UCSD-AML1 (cell line): Measurements from ENCODE around the gene TSG101.
A peak's percentile ranks its signal among the peaks of the same experiment; 100 is the strongest.

Experiments used
- DNase-seq: peaks from one replicate; lab custom pipeline; 2025; ENCODE audit not compliant: unreplicated experiment; lab: John Stamatoyannopoulos, UW

The TSG101 gene, protein sequence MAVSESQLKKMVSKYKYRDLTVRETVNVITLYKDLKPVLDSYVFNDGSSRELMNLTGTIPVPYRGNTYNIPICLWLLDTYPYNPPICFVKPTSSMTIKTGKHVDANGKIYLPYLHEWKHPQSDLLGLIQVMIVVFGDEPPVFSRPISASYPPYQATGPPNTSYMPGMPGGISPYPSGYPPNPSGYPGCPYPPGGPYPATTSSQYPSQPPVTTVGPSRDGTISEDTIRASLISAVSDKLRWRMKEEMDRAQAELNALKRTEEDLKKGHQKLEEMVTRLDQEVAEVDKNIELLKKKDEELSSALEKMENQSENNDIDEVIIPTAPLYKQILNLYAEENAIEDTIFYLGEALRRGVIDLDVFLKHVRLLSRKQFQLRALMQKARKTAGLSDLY

GRCh38 chr11:18526521-18527296, at the start of gene TSG101:
TSS of gene TSG101 (minus strand) at chr11:18526942. CDS start at chr11:18526816, 126 bp downstream.
- DNase-seq = peak; percentile 94

DNA sequence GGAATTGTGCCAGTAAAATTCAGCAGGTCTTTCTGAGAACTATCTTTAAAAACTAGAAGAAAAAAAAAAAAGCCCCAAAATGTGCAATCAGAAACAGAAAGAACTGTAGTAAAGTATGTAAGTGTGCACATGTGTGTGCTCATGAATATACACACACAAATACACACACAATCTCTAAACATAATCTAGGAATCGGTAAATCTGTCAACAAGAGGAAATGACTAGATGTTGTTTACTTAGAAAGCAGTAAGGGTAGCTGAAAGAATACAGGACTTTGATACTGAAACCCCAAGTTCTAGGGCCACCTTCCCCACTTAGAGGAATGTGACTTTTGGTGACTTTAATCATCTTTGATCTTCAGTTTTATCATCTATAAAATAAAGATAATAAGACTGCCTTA, 48.6 kb upstream of the TSG101 start:
- DNase-seq = no peak

DNA sequence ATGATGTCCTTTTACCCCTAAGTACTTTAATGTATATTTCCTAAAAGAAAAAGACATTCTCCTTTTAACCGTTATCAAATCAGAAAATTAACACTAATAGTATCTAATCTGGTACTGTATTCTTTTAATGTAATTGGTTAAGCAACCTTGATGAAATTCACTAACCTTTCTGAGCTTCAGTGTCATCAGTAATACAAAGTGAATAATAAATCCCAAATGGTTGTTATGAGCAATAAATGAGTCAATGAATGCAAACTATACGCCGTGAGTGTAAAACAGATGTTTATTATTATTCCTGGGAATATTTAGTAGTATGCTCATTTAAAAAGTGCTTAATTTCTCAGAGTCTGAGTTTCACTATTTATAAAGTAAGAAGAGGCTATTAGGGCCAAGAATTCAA, 40.3 kb upstream of the TSG101 start:
- DNase-seq = no peak

DNA sequence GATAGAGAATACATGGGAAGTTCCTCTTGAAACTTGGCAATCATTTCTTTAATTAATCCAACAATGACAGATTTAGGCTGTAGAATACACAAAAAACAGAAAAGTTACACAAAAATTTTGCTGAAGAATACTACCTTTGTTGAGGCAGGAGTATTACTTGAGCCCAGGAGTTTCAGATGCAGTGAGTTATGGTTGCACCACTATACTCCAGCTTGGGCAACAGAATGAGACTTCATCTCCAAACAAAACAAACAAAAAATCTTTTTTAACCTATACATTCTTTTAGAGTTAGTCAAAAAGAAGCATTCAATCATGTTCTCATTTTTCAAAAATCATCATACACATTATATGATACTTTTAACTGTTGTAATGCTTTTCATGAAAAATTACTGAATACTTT, 39.7 kb upstream of the TSG101 start:
- DNase-seq = no peak

GRCh38 chr11:18564149-18564548, 37.4 kb upstream of the TSG101 start:
- DNase-seq = no peak

- DNase-seq = no peak
These were observed 36.5 kb upstream of the TSG101 start for GRCh38 chr11:18563090-18563730.

GRCh38 chr11:18548001-18548400, 21.3 kb upstream of the TSG101 start:
- DNase-seq = no peak

DNA sequence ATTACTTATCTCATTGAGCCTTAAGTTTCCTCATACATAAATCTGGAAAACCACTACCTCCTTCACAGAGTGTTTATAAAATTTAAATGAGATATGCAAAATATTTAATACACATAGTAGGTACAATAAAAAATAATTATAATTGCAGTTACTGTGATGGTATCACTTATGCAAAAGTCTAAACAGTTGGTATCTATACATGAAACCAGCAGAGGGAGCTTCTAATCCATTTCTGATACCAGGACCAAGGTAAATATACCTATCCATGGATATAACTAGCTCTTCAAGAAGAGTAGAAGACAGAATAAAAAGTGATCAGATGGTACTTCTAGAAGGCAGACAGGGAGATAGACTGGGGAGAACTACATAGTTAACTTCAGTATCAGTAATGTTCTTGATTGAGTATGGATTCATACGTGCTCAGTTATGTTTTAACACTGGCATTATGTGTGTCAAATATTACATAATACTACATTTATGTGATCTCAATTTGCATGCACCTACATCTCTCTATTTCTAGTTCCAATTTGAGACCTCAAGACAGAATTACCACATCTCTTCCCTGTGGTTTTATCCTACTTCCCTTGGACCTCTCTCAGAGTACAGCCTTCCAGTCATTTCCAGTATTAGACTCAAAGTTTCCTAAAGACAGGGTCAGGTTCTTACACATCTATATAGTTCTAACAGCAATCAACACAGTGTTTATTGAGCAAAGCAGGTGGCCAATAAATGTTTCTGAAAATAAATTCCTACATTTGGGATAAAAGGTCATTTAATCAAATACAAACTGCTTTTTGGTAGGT, 13.7 kb upstream of the TSG101 start:
- no peak for DNase-seq

DNA sequence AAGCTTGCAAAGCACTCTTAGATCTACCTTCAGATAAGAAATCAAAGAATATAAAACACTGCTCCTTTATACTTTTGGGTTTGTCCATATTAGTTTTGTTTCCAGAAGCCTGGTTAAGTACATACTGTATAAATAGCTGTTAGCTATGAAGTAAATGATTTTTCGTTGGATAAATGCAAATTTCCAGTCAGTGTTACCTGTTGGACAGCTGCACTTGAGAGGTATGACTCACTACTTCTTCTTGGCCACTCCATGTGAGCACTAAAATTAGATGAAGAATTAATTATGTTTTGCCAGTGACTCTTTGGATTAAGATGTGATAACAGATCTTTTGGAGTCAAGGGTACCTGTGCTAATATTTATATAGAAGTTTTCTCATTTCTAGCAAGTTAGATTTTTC, 9.5 kb upstream of the TSG101 start:
- no peak for DNase-seq

DNA sequence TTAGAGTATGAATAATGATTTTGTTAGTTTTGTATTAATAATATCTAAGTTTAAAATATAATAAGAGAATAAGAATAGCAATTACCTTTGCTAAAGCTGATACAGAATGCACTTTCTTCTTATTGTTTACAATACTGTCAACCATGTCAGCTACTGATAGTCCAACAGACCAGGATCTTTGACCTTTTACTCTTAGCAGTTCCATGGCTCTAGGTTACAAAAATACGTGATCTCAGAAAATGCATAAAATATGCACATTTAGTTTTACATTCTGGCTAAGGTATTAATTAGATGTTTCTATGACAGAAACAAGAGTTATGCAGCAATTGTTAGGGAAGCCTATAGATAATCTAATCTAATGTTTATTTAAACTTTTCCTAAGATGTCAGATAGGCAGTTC, 7.5 kb upstream of the TSG101 start:
- no peak for DNase-seq

DNA sequence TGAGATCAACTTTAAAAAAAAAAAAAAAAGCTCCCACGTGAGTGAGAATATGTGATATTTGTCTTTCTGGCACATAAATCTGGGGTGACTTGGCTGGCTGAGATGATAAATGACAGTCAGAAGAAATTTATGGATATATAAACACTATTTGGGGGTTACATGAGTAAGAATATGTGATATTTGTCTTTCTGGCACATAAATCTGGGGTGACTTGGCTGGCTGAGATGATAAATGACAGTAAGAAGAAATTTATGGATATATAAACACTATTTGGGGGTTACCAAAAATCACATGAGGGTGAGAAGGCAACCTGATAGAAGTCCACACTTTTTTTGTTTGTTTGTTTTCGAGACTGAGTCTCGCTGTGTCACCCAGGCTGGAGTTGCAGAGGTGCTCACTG, 6.6 kb upstream of the TSG101 start:
- DNase-seq = no peak

GRCh38 chr11:18527512-18527911, 770 bp upstream of the TSG101 start:
- no peak for DNase-seq

DNA sequence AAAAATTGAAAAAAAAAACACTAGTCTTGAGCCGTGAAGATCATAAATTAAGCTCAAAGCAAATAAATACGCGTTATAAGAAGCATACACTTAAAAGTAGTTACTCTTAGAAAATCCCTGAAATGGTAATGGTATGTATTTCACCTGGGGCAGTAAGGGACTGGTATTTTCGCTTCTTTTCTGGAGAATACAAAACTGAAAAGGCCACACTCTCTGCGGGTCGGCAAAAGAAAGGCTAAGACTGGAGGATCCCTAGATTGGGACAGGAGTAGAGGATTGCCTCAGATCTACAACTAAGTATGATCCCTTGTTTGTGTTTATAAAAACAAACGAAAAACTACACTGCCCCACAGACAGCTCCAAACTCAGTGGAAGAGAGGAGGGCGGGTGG, 617 bp downstream of the TSG101 start:
- DNase-seq = no peak

- DNase-seq = no peak
These were observed 2.5 kb downstream of the TSG101 start for GRCh38 chr11:18524248-18524647.

- no peak for DNase-seq
These were observed 3.7 kb downstream of the TSG101 start for GRCh38 chr11:18523084-18523483.

GRCh38 chr11:18522388-18522787, 4.4 kb downstream of the TSG101 start:
- no peak for DNase-seq

DNA sequence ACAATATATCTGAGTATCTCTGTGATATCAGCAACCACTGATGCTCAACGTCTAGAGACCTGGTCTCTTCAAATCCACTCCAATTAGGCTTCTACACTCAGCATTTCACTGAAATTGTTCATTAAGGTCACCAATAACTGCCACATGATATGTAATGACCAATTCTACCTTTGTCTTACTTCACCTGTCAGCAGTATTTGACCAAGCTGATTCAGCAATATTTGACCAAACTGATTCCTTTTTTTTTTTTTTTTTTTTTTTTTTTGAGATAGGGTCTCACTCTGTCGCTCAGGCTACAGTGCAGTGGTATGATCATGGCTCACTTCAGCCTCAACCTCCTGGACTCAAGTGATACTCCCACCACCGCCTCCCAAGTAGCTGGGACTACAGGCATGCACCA, 5.6 kb downstream of the TSG101 start:
- no peak for DNase-seq

DNA sequence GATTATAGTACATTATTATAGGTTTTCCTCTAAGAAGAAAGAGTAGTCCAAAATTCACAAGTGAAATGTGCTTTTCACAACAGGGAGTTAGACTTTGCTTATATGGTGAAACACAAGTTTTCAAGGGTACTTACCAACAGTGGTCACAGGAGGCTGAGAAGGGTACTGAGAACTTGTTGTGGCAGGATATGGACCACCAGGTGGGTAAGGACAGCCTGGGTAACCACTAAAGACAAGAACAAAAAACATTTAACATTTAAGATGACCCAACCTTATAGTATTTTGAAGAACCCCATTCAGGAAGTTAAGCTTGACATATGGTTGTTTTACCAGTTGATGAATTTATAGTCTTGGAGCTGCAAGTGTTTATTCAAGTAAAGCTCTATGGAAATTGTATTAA, 24.4 kb downstream of the TSG101 start:
- no peak for DNase-seq

DNA sequence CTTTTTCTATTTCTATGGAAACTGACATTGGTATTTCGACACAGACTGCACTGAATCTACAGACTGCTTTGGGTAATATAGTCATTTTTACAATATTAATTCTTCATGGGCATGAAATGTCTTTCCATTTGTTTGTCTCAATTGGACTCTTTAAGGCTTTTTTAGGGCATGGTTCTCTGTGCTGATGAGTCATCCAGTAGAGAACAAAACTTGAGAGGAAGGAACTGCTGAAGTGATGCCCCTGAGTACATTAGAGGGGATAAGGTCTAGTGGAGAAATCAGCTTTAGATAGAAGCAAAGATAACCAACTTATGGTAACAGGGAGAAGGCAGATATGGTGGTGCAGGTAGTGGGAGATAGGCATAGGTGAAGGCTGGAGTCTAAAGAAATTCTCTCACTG, 25.1 kb downstream of the TSG101 start:
- DNase-seq = no peak

DNA sequence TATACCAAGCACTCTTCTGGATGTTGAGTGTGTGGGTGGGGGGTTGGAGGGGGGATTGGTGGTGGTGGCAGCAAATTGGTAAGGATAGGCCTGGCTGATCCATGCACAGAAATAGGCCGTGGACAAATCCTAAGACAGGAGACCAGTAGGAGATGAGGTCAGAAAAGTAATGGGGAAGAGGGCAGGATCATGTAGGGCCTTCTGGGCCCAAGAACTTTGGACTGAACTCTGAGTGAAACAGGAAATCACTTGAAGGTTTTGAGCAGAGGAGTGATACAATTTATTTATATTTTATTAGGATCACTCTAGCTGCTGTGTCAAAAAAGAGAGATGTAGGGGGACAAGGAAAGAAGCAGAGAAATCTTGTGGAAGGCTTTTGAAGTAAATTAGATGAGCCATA, 28.7 kb downstream of the TSG101 start:
- no peak for DNase-seq

DNA sequence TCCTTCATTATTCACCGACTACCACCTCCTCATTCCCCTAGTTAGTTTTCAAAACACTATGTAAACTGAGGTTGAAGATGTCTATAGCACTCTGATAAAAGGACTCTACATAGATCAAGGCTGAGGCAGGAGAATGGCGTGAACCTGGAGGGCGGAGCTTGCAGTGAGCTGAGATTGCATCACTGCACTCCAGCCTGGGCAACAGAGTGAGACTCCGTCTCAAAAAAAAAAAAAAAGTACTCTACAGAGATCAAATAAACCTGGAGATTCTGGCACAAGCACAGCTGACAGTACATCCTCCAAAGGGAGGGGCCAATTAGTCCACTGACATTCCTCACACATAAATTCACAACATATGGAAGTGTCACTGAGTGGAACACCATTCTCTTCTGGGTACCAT, 31.0 kb downstream of the TSG101 start:
- no peak for DNase-seq
